Endothelial cell (in vitro differentiated cells): ENCODE results near the gene C9orf152. TPM values are rescaled to one million over a fixed set of nuclear protein-coding genes. Genes with fewer than 3 reads are reported as not detected.

ENCODE experiments used
- DNase-seq: peaks from one replicate; pipeline ENCODE4 v3.0.0; 2021; ENCODE audit warnings: low spot score
- H3K27ac Mint-ChIP-seq: one replicate; pipeline ENCODE4 v1.8.0; 2021; ENCODE audit warnings: mixed read lengths, inconsistent platforms; ENCODE audit not compliant: unreplicated experiment
- H3K27me3 Mint-ChIP-seq: one replicate; pipeline ENCODE4 v1.8.0; 2021; ENCODE audit warnings: mild to moderate bottlenecking, moderate library complexity, mixed read lengths, inconsistent platforms; ENCODE audit not compliant: unreplicated experiment
- H3K36me3 Mint-ChIP-seq: one replicate; pipeline ENCODE4 v1.8.0; 2021; ENCODE audit warnings: mild to moderate bottlenecking, low read depth, mixed read lengths, inconsistent platforms; ENCODE audit not compliant: unreplicated experiment
- H3K4me1 Mint-ChIP-seq: one replicate; pipeline ENCODE4 v1.8.0; 2021; ENCODE audit warnings: mild to moderate bottlenecking, mixed read lengths, inconsistent platforms; ENCODE audit not compliant: unreplicated experiment
- H3K4me3 Mint-ChIP-seq: one replicate; pipeline ENCODE4 v1.8.0; 2021; ENCODE audit warnings: mild to moderate bottlenecking, mixed read lengths, inconsistent platforms; ENCODE audit not compliant: unreplicated experiment
- H3K9me3 Mint-ChIP-seq: one replicate; pipeline ENCODE4 v1.8.0; 2021; ENCODE audit warnings: mixed read lengths, inconsistent platforms; ENCODE audit not compliant: unreplicated experiment
- CTCF ChIP-seq: fragments of 200-600 bp; sonication (generic); IDR thresholded peaks from one replicate; pipeline ENCODE4 v1.5.0; 2021; ENCODE audit warnings: antibody characterized with exemption; ENCODE audit not compliant: unreplicated experiment
- total RNA-seq: library from RNA; stranded (reverse); fragmentation: NEBNext Ultra II Directional; extraction: Animal tissue kit (Norgen Biotek cat#: 25700); gene quantifications from one replicate; pipeline ENCODE4 v1.2.1, GENCODE V29; 2021; ENCODE audit not compliant: unreplicated experiment

Gene C9orf152
- total RNA-seq, 1 donor from 2014 or later, result not detected

- TF ChIP-seq CTCF, result no peak
- H3K36me3 Mint-ChIP-seq, result no peaks in the 10 kb centered on the region
- no peaks in the 10 kb centered on the region for H3K9me3 Mint-ChIP-seq
- H3K27ac Mint-ChIP-seq, result no peak overlapping the region
- H3K4me1 Mint-ChIP-seq, result peaks cover 2% of the 10 kb centered on the region
- DNase-seq, result no peak
- no peak overlapping the region for H3K4me3 Mint-ChIP-seq
- H3K27me3 Mint-ChIP-seq, result peaks cover 2% of the 10 kb centered on the region
Measured at GRCh38 chr9:110188991-110189390, 19.0 kb downstream of the C9orf152 start.

GRCh38 chr9:110188101-110188500, 19.9 kb downstream of the C9orf152 start:
- Mint-ChIP-seq H3K27me3 (peaks cover 2% of the 10 kb centered on the region), H3K9me3 (no peaks in the 10 kb centered on the region), H3K4me3 (no peak overlapping the region), H3K36me3 (no peaks in the 10 kb centered on the region), H3K27ac (no peak overlapping the region), H3K4me1 (no peaks in the 10 kb centered on the region)
- DNase-seq, result no peak
- no peak for TF ChIP-seq CTCF

- Mint-ChIP-seq H3K27me3 (peaks cover 1% of the 10 kb centered on the region), H3K4me3 (no peak overlapping the region), H3K27ac (no peak overlapping the region), H3K36me3 (no peaks in the 10 kb centered on the region), H3K4me1 (no peaks in the 10 kb centered on the region), H3K9me3 (no peaks in the 10 kb centered on the region)
- no peak for TF ChIP-seq CTCF
- DNase-seq, result no peak
Measured at GRCh38 chr9:110187126-110187525, 20.8 kb downstream of the C9orf152 start.

GRCh38 chr9:110186254-110186653, 21.7 kb downstream of the C9orf152 start:
- Mint-ChIP-seq H3K36me3 (no peaks in the 10 kb centered on the region), H3K27ac (no peak overlapping the region), H3K9me3 (no peaks in the 10 kb centered on the region), H3K4me1 (no peaks in the 10 kb centered on the region), H3K27me3 (peaks cover 1% of the 10 kb centered on the region), H3K4me3 (no peak overlapping the region)
- DNase-seq, result no peak
- no peak for TF ChIP-seq CTCF

GRCh38 chr9:110185806-110186205, 22.2 kb downstream of the C9orf152 start:
- H3K36me3 Mint-ChIP-seq, result no peaks in the 10 kb centered on the region
- H3K4me3 Mint-ChIP-seq, result no peak overlapping the region
- no peak overlapping the region for H3K27ac Mint-ChIP-seq
- H3K9me3 Mint-ChIP-seq, result no peaks in the 10 kb centered on the region
- DNase-seq, result no peak
- no peaks in the 10 kb centered on the region for H3K4me1 Mint-ChIP-seq
- no peak for TF ChIP-seq CTCF
- H3K27me3 Mint-ChIP-seq, result peaks cover 1% of the 10 kb centered on the region
